AG04449 (cell line): ENCODE results near the gene FKBP9.
"Not testable (repeated sequence)": the region's sequence is repeated elsewhere in the genome, so short reads cannot be mapped to it uniquely, and the experiment has no call there.

Experiments used
- CTCF ChIA-PET: fragments of 350-600 bp; formaldehyde crosslinking; extraction: SDS; loops from one replicate; lab custom pipeline; 2021; ENCODE audit warnings: antibody characterized with exemption; lab: Yijun Ruan, JAX
- POLR2A ChIA-PET: fragments of 400-600, 350-600 bp; formaldehyde crosslinking; extraction: SDS; loops from one replicate; lab custom pipeline; 2020; ENCODE audit warnings: antibody characterized with exemption, inconsistent platforms; lab: Yijun Ruan, JAX
- DNase-seq: peaks from one replicate; pipeline ENCODE4 v3.0.0-alpha.2; 2010; ENCODE audit warnings: low read depth, low spot score
- H3K4me3 ChIP-seq: 2 replicates; pipeline ENCODE4 v1.5.1; 2011; ENCODE audit warnings: low read depth, mild to moderate bottlenecking, control low read depth, low read length

FKBP9 gene

DNA sequence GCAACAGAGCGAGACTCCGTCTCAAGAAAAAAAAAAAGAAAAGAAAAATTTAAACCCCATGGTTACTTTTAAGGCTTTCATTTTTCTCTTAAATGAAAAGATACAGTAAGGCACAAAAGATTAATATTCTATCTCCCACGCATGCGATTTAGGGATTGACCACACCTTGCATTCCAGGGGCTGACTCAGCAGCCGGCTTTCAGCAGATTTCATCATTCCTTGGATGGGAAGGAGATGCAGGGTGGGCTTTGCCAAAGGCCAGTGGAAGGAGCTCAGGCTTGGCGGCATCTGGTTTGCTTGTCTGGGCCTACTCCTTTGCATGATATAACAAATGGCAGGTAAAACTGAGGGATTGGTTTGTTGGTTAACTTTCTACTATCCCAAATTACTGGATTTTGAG lies 22.0 kb downstream of the FKBP9 start:
- POLR2A ChIA-PET, H3K4me3 ChIP-seq, CTCF ChIA-PET, DNase-seq: not testable (repeated sequence)

DNA sequence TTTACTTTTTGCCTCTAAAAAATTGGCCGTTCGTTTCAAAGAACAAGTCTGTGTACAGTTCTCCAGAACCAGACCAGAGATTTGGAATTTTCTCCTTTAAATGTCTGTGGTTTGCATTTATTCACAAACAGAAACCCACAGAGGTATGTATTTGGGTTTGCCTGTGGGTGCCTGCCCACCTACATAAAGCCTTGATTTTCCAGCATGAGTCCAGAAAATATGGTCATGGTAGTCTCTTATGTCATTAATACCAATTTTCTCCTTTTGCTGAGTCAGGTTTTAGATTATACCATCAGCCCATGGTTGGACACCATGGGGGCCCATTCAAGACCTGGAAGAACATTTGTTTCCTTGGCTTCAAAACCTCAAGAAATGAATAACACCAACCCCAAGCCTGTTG lies 22.7 kb downstream of the FKBP9 start:
- CTCF ChIA-PET, DNase-seq, POLR2A ChIA-PET, H3K4me3 ChIP-seq: not testable (repeated sequence)

DNA sequence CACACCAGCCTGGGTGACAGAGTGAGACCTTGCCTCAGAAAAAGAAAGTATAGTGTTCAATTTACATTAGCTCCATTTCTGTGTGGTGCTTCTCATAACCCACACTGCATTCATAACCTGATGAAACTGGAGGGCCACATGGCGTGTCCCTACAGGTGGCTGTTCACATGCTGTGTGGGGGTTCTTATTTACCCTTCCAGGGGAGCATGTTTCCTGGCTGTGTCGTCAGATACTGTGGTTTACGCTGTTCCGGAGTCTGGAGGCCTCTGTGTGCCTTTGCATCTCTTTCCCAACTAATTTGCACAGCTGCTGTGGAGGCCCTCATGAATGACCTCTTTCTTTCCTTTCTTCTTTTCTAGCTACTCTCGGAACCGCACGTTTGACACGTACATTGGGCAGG lies 30.9 kb downstream of the FKBP9 start:
- DNase-seq, H3K4me3 ChIP-seq, CTCF ChIA-PET: not testable (repeated sequence)
- POLR2A ChIA-PET = interaction anchor here (0.5 kb wide), 1 partner anchor 75 kb away, joined by 3 read pairs; no protein-coding TSS in a partner anchor

DNA sequence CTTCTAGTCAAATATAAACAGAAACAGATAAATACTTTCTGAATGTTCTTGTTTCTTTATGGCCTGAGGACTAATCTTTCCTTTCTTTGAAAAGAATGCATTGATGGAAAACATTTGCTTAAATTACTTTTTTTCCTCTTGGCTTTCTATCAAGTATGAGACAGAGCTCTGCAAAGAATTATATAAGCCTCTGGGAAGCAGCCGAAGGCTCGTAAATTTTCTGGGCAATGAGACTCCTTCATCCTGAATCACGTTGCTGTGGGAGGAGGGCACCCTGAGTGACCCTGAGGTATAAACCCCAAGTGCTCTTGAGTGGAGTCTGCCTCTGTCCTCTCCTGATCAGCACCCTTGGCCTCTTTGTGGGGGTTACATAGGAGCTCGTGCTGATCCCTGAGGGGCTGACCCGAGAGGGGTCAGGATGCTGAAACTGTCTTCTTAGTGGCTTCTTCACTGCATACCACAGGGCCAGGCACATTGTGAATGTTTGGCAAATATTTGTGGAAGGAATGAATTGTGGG lies 33.9 kb downstream of the FKBP9 start:
- CTCF ChIA-PET, POLR2A ChIA-PET, H3K4me3 ChIP-seq: not testable (repeated sequence)
- DNase-seq = peak; percentile 26

DNA sequence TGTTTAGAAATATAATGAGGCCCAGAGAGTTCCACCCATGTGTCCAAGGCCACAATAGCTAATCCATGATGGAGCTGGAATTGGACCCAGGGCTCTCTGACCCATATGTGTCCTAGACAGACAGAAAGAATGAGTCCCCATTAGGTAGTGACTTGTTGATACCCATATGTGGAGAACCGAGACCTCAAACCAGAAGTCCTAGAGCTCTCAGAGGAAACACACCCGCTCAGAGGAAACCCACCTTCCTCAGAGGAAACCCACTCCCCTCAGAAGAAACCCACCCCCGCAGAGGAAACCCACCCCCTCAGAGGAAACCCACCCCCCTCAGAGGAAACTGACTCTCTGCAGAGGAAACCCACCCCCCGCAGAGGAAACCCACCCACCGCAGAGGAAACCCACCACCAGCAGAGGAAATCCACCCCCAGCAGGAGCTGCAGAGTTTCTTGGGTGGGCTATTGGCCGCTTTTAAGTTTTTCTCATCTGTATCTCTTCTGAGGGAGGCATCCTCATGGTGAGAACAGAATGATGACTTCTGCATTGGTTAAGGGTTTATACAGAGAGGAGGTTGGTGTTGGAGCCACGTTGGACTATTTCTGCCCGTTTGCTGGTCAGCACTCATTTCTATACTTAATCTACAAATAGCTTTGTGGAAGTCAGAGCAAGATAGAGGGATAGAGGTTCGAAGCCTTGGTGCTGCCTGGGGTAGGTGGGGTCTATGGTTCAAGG lies 34.9 kb downstream of the FKBP9 start:
- CTCF ChIA-PET, DNase-seq, H3K4me3 ChIP-seq, POLR2A ChIA-PET: not testable (repeated sequence)

DNA sequence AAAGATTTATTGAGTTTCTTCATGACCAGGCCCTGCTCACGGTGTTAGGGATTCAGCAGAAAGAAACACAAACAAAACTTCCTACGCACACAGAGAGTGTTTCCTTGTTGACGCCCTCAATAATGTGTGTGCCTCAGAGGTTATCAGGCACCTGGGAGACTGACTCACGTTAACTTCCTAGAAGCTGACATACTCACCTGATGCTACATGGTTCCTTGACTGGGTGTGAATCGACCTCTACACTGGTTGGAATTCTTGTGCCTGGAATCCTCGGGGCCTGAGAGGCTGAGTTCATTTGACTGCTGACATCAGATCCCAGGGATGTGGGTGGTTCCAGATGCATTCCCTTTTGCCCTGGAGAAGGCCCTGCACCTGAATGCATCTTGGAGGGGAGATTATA lies 35.5 kb downstream of the FKBP9 start:
- DNase-seq, POLR2A ChIA-PET, H3K4me3 ChIP-seq, CTCF ChIA-PET: not testable (repeated sequence)

DNA sequence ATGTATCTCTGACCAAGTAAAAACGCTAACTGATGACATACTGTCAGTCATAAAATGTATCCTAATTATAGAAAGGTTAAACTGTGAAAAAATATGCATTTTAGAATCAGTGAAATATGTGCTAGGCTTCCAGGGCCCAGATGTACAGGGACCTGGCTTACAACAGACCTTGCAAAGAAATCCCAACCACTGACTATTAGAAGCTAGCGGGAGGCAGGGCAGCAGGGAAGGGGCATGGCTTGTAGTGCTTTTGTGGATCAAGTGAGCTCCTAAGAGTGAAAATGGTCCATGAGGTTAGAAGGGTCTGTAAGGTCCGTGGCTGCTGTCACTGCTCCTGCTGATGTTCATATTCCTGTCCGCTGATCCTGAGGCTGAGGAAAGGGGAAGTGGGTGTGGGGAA lies 40.7 kb downstream of the FKBP9 start:
- DNase-seq, H3K4me3 ChIP-seq, POLR2A ChIA-PET, CTCF ChIA-PET: not testable (repeated sequence)

DNA sequence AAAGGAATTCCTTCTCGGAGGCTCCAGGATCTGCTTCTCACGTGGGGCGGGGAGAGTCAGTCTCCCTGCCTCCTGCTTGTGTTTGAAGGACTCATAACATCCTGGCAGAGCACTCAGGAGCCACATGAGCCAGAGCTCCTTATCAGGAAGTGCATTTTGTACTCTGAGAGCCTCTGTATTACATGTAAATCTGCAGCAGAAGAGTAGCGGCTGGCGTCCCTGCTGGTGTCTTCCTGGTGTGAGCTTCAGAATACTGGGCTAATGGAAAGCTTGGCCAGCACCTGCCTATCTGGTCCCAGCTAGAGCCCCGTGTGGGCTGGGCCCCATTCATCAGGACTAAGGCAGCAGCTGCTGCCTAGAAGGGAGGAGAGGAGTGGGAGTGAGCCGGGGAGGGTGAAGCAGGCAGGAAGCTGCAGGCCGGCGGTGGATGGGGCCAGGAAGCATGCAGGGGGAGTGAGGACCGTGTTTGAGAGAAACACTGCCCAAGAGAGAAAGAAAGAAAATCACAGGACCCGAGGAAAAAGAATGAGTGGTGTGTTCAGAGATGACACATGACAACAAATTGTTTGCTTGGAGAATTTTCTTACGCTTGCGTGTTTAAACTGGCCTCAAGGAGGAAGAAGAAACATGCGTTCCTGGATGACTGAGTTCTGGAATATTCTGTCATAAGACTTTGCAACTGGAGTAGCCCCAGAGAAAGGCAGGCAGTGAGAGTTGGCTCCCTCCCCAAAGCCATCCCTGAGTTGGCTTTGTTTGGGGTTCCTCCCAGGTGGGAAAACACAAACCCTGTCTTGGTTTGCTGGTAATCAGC lies 41.3 kb downstream of the FKBP9 start:
- DNase-seq, POLR2A ChIA-PET, H3K4me3 ChIP-seq, CTCF ChIA-PET: not testable (repeated sequence)

DNA sequence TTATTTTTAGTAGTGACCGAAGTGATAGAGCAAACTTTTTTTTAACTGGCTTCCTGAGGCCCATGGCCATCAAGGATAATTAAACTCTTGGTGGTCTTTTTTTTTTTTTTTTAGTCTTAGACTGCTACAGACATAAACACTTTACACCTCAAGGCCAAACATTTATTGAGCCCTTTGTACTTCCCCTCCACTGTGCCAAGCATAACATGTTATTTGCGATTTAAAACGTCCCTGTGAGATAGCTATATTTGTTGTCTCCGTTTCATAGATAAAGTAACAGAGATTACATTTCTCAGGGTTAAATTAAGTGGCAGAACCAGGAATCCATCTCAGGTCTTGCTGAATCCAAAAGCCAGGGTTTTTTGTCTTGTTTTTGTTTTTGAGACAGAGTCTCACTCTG lies 42.1 kb downstream of the FKBP9 start:
- DNase-seq, H3K4me3 ChIP-seq, CTCF ChIA-PET: not testable (repeated sequence)
- POLR2A ChIA-PET = interaction anchor here (0.6 kb wide), 1 partner anchor 15 kb away, joined by 5 read pairs; no protein-coding TSS in a partner anchor

DNA sequence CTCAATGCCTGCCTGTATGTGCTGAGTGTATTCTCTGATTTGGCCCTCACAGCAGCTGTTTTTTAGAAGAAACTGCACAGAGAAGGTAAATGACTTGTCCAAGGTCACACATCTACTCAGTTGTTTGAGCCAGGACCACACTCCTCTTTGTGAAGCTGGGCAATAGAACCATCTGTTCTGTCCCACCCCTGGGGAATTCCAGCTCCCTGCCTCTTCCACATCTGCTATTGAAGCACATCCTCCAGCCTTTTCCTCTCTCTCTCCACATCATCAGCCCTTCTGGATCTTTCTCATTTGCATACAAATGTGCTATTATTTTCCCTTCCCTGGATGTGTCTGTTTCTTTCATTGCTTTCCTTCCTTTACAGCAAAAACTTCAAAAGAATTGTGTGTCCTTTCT lies 45.9 kb downstream of the FKBP9 start:
- H3K4me3 ChIP-seq, DNase-seq, POLR2A ChIA-PET, CTCF ChIA-PET: not testable (repeated sequence)

DNA sequence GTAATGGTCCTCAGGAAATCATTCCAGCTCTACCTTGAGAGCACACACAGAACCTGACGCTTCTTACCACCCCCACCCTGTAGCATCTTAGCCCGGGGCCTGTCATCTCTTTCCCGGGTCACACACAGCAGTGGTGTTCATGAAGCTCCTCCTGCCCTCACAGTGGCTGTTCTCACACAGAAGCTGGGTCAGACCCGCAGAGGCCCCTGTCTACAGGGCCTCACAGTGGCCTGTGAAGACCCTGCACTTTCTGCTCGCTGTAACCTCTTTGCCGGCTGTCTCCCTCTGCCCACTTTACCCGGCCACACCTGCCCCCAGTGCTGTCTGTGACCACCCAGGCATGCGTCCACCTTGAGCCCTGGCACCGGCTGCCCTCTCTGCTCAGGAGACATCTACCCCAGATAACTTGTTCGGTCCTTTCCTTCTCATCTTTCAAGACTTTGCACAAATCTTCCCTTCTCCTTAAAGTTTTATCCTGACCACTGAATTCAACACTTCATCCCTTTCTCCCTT lies 46.9 kb downstream of the FKBP9 start:
- H3K4me3 ChIP-seq, CTCF ChIA-PET, POLR2A ChIA-PET, DNase-seq: not testable (repeated sequence)

DNA sequence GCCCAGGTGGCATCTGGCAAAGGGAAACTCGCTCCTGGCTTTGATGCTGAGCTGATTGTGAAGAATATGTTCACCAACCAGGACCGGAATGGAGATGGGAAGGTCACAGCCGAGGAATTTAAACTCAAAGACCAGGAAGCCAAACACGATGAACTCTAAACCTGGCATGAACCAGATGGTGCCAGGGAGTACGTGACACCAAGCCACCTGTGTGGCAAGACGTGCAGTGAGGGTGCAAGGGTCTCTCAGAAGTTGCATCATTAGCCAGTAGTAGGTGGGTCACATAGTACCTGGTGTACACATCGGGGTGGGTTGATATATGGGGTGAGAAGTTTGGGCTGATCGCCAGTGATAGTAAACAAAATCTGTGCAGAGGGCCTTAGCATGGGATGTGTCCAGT lies 48.0 kb downstream of the FKBP9 start:
- DNase-seq, H3K4me3 ChIP-seq, POLR2A ChIA-PET: not testable (repeated sequence)
- CTCF ChIA-PET = interaction anchor here (0.7 kb wide), 1 partner anchor 411 kb away, joined by 3 read pairs; no protein-coding TSS in a partner anchor

DNA sequence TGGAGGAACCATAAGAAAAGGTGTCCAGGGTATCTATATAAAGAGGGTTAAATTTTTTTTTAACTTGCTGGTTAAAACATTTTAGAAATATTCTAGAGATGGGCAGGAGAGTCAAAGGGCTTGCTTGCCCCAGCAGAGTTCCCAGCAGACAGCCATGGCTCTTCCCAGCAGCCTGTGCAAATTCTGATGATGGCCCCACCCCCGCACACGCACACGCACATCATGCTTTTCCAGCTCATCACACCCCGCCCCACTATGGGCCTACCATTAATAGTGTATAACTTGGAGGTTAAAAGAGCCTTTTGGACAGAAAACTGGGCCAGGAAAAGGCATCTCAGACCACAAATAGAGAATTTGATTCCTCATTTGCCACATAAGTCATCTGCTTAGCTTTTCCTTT lies 48.5 kb downstream of the FKBP9 start:
- CTCF ChIA-PET, H3K4me3 ChIP-seq, DNase-seq, POLR2A ChIA-PET: not testable (repeated sequence)
